ENCODE measurements around the gene ATP11B. TPM values are rescaled to one million over a fixed set of nuclear protein-coding genes. Genes with fewer than 3 reads are reported as not detected.
A peak's percentile ranks its signal among the peaks of the same experiment; 100 is the strongest.

The ATP11B gene
- total RNA-seq, 1 experiment from 2014 or later = 45.3 TPM

GRCh38 chr3:182909318-182910040 lies 116.2 kb downstream of the ATP11B start:
- DNase-seq (ENCODE audit: low spot score) = peak; percentile 23

DNA sequence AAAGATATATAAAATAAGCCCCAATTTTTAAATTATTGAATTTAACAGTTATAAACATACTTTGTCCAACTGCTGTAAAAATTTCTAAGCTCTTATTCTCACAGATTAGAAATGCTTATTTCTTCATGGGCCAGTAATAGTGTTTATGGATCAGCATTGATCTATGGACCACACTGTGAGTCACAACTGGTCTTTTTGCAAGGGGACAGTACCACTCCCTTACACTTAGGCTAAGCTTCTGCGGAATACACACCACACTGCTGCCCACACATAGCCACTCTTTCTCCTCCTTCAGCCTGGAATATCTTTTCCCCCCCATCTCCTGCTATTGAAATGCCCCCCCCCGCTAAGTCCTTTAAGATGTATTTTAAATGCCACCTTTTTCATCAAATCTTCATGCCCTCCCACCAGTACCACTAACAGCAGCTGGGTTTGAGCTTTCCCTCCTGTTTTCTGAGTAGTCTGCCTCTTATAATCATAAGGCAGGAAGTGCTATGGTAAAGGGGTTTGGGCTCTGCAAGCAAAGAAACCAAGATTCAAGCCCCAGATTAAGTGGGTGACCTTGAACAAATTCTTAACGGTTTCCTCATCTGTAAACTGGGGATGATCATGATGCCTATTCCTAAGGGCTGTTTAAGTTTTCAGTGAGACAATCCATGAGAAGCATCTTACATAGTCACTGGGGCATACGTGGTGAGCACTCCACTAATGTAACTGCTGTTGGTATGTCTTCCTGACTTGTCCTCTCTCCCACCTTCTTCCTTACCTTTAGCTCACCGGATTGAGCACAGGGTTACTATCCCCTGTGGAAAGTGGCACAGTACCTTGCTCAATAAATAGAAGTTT lies 117.9 kb downstream of the ATP11B start:
- no peak for DNase-seq (ENCODE audit: low spot score)

GRCh38 chr3:182911782-182912111 lies 118.4 kb downstream of the ATP11B start:
- no peak for DNase-seq (ENCODE audit: low spot score)

GRCh38 chr3:182912474-182912873 lies 119.2 kb downstream of the ATP11B start:
- no peak for DNase-seq (ENCODE audit: low spot score)

DNA sequence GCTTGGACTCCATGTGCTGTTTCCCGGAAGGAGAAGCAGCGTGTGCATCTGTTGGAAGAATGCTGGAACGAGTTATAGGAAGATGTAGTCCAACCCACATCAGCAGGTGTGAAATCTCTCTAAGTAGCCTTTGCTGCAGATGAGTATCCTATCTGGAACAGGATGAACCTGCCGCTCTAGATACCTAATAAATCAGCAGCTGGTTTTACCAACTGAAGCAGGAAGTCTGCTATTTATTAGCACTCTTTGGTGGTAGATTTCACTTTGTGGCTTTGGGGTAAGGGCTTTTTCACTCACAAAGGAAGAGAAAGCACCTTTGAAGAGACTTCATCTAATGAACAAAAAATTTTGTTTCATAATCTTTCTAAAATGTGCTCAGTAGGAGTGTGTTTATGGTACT lies 120.6 kb downstream of the ATP11B start:
- DNase-seq (ENCODE audit: low spot score) = no peak

GRCh38 chr3:182914341-182914740 lies 121.0 kb downstream of the ATP11B start:
- DNase-seq (ENCODE audit: low spot score) = no peak

- DNase-seq (ENCODE audit: low spot score) = no peak
Measured at GRCh38 chr3:182917134-182917533, 123.8 kb downstream of the ATP11B start.

GRCh38 chr3:182919866-182920357 lies 126.6 kb downstream of the ATP11B start:
- DNase-seq (ENCODE audit: low spot score) = no peak

DNA sequence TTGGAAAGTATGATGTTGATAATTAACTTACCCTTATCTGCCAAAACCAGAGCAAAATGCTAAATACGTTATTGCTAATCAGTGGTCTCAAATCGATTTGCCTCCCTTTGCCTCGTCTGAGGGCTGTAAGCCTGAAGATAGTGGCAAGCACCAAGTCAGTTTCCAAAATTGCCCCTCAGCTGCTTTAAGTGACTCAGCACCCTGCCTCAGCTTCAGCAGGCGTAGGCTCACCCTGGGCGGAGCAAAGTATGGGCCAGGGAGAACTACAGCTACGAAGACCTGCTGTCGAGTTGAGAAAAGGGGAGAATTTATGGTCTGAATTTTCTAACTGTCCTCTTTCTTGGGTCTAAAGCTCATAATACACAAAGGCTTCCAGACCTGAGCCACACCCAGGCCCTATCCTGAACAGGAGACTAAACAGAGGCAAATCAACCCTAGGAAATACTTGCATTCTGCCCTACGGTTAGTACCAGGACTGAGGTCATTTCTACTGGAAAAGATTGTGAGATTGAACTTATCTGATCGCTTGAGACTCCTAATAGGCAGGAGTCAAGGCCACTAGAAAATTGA lies 127.3 kb downstream of the ATP11B start:
- DNase-seq (ENCODE audit: low spot score) = no peak

DNA sequence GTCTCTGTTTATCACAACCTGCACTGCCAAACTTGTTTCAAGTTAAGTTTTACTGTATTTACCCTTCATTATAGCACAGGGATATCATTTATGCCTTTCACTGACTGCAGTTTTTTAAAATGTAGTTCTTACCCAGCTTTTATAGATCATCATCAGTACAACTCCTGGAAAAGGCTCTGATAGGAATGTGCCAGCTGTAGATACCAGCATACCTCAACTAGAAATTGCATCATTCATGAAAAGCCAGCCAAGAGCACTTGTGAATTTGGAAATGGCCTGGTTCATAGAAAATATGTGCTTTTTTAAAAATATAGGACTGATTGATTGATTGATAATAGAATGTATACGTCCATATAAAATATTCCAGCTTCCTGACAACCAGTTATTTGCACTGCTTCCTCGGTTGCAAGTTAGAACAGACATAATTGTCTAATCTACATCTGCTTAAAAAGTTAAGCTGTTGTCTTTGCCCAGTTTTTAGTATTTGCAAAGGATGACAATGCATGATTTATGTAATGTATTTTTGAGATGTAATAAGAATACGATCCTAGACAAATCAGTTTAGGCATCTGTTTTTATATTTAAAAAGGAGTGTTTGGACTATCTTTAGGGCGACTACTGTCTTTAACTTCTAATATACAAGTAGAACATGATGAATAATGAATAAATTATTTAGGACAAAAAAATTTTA lies 128.5 kb downstream of the ATP11B start:
- DNase-seq (ENCODE audit: low spot score) = no peak

- no peak for DNase-seq (ENCODE audit: low spot score)
Measured at GRCh38 chr3:182925330-182925943, 132.1 kb downstream of the ATP11B start.

DNA sequence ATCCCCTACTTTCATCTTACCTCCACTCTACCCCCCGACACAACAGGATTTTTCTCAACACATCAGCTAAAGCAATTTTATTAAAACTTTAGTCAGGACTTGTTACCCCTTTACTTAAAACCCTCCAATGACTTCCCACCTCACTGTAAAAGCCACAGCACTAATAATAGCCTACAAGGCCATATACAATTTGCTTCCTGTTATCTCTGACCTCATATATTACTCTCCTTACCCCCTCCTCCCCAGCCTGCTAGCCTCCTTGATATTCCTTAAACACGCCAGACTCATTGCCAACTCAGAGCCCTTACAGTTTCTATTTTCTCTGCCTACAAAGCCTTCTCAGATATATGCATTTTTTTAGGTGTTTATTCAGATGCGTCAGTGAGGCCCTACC lies 132.6 kb downstream of the ATP11B start:
- no peak for DNase-seq (ENCODE audit: low spot score)

GRCh38 chr3:182935803-182936202 lies 142.5 kb downstream of the ATP11B start:
- no peak for DNase-seq (ENCODE audit: low spot score)

DNA sequence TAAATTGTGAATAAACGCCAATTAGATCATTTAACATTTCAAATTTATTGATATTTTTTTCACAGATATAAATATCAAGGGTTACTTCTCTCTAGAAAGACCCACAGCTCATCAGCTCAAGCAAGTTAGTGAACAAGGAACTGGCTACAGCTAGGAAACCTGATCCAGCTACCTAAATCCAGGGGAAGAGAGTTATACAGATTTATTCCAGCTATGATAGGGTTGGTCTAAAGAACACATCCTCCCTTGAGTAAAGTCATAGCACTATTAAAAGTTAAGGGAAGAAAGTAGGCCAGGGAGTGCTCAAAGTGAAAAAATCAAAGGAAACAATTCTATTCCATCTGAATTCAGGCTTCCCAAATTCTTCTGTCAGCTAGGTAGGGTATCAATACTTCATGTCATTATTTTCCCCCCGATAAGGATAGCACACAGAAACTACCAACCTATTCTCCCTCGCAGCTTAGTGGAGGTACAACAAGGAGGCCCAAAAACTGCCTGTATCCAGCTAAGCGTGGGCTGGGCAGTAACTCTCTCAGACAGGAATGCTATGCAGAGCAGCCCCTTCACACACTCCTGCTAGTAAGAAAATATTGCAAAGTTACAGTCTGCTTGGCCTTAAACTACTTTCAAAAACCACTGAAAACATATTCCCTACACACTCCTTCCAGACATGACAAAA lies 143.1 kb downstream of the ATP11B start:
- no peak for DNase-seq (ENCODE audit: low spot score)

DNA sequence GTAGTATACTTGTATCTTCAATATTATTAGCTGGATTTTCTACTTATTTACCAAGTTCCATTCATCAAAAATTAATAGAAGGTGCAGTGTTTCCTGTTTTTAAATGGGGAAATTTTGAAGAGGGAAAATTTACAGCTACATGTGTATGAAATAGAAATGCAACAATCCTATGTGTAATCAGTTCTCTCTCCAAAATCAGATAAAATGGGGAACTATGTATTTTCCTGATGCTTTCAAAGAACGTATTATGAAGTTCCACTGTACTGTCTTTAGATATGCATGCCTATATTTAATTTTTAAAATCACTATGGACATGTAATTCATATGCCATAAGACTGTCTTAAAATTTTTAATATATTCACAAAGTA lies 143.6 kb downstream of the ATP11B start:
- no peak for DNase-seq (ENCODE audit: low spot score)

- DNase-seq (ENCODE audit: low spot score) = no peak
Measured at GRCh38 chr3:182937293-182938051, 144.2 kb downstream of the ATP11B start.

DNA sequence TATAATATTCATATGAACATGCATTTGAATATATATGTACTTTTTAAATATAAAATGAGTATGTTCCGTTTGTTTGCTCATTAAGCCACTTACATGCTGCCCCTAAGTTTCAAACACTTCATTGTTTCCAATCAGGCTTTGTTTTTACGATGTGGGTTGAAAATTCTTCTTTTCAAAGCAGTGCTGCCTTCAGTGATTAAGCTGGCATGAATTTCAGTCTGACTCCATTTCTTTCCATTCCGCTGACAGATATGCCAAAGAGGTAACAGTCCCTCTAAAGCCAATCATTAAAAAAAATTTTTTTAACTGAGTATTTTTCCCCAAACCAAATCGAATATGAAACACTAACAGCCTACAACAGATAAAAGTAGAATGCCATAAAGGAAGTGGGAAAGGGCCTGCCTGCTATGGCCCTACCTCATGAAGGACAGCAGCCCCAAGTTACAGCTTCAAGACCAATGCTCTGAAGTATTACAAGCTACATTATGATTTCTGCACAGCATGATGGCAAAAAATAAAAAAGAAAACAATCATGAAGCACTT lies 147.0 kb downstream of the ATP11B start:
- DNase-seq (ENCODE audit: low spot score) = no peak

- DNase-seq (ENCODE audit: low spot score) = no peak
Measured at GRCh38 chr3:182941719-182942118, 148.4 kb downstream of the ATP11B start.

DNA sequence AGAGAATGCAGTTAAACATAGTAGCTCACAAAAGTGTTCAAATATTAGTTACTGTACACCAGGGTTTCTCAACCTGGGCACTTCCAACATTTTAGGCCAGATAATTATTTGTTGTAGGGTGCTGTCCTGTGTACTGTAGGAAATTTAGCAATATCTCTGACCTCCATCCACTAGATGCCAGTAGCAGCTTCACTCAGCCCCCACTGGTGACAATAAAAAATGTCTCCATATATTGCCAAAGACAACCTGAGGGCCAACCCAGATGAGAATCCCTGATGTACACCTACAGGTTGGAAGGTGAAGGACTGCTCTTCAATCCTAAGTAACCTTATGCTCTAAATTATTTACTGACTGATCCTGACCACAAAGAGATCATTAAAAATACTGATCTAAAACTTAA lies 154.6 kb downstream of the ATP11B start:
- peak; percentile 21 for DNase-seq (ENCODE audit: low spot score)

DNA sequence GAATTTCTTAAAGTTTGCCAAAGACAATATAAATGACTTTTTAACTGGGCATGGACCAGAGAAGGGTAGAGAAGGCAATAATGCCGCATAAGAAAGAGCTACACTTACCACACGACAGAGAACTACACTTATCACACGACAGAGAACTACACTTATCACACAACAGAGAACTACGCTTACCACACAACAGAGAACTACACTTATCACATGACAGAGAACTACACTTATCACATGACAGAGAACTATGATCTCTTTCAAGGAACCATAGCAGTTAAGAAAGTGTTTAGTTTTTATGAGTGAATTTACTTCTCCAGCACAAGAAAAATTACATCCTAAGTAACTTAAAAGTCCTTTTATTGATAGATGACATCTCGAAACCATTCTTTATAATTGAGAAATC lies 155.0 kb downstream of the ATP11B start:
- no peak for DNase-seq (ENCODE audit: low spot score)

Data from H4 (cell line).